Endodermal cell (in vitro differentiated cells): ENCODE measurements around the gene ADGRG6. TPM values are rescaled to one million over a fixed set of nuclear protein-coding genes. Genes with fewer than 3 reads are reported as not detected.

ENCODE experiments used
- DNase-seq: peaks from one replicate; pipeline ENCODE4 v3.0.0-alpha.2; 2017
- H3K27ac ChIP-seq: 2 replicates; pipeline ENCODE4 v1.5.1; 2013; ENCODE audit warnings: mild to moderate bottlenecking, low read depth, low read length, moderate library complexity
- H3K27me3 ChIP-seq: 2 replicates; pipeline ENCODE4 v1.6.1; 2013; ENCODE audit warnings: mild to moderate bottlenecking, low read length, moderate library complexity; ENCODE audit not compliant: insufficient read depth, control insufficient read depth, poor library complexity, severe bottlenecking
- H3K36me3 ChIP-seq: 2 replicates; pipeline ENCODE4 v1.7.0; 2013; ENCODE audit warnings: mild to moderate bottlenecking, low read length, moderate library complexity; ENCODE audit not compliant: control insufficient read depth, insufficient read depth
- H3K4me1 ChIP-seq: one replicate; pipeline ENCODE4 v1.7.0; 2013; ENCODE audit warnings: low read length; ENCODE audit not compliant: control insufficient read depth, insufficient read depth
- H3K4me3 ChIP-seq: 2 replicates; pipeline ENCODE4 v1.5.1; 2013; ENCODE audit warnings: mild to moderate bottlenecking, low read length, moderate library complexity
- H3K9ac ChIP-seq: 2 replicates; pipeline ENCODE4 v1.6.1; 2013; ENCODE audit warnings: mild to moderate bottlenecking, low read length, moderate library complexity; ENCODE audit not compliant: poor library complexity, severe bottlenecking; ENCODE audit errors: extremely low read depth
- H3K9me3 ChIP-seq: 2 replicates; pipeline ENCODE4 v1.6.1; 2013; ENCODE audit warnings: mild to moderate bottlenecking, low read length, moderate library complexity; ENCODE audit not compliant: control insufficient read depth
- H3K27ac Mint-ChIP-seq: 2 replicates; pipeline ENCODE4 v1.8.0; 2020; ENCODE audit warnings: mixed read lengths
- H3K27me3 Mint-ChIP-seq: 2 replicates; pipeline ENCODE4 v1.8.0; 2021; ENCODE audit warnings: mild to moderate bottlenecking, mixed read lengths; ENCODE audit not compliant: insufficient read depth
- H3K36me3 Mint-ChIP-seq: 2 replicates; pipeline ENCODE4 v1.8.0; 2020; ENCODE audit warnings: low read depth, mixed read lengths
- H3K4me1 Mint-ChIP-seq: 2 replicates; pipeline ENCODE4 v1.8.0; 2020; ENCODE audit warnings: mixed read lengths
- H3K4me3 Mint-ChIP-seq: 2 replicates; pipeline ENCODE4 v1.8.0; 2020; ENCODE audit warnings: mild to moderate bottlenecking, moderate library complexity, mixed read lengths
- H3K9me3 Mint-ChIP-seq: 2 replicates; pipeline ENCODE4 v1.8.0; 2020; ENCODE audit warnings: mild to moderate bottlenecking, mixed read lengths
- WGBS, 2 experiments: methylation state at CpG; one replicate each; pipeline versions ENCODE4 v1.1.5 to v1.1.7; 2013; ENCODE audit warnings: missing lambda C conversion rate in 2 of 2, mixed read lengths in 1 of 2; ENCODE audit not compliant: insufficient coverage in 1 of 2, insufficient read length in 1 of 2; 5-methylcytosine and 5-hydroxymethylcytosine counted together
- total RNA-seq, 2 donors: library from RNA; stranded (reverse); fragmentation: NEBNext Ultra II Directional in 1 of 2; extraction: Animal tissue kit (Norgen Biotek cat#: 25700) in 1 of 2; gene quantifications; 2 replicates in 1 of 2; 3 replicates in 1 of 2; pipeline ENCODE4 v1.2.1, GENCODE V29; 2021
- TF ChIP-seq, protein P1 (sequence below): fragments of 200-600 bp; sonication (generic); conservative IDR thresholded peaks from 2 replicates; pipeline ENCODE4 v1.5.0; 2021; ENCODE audit warnings: antibody characterized with exemption, mild to moderate bottlenecking

ADGRG6 gene
- total RNA-seq, 2 donors from 2014 or later = 20.4 to 26.8 TPM

DNA sequence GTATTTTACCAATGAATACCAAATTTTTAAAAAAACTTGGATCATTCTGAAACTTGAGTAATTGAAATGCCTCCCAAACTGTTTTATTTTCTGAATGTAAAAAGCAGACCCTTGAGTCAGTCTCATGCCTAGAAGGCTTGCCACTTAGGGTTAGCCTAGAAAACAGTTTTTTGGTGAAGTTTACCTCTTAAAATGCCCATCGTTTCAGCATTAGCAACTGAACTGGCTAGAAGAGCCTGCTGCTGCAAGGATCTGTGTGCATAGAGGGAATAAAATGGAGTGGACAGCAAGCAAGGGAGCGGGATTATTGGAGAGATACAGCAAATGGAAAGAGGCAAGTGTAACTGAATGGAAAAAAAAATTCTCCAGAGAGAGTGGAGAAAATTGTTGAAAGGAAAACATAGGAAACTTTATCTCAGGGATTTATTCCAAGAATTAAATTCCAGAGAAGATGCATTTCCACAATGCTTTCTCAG lies 40.1 kb downstream of the ADGRG6 start:
- Histone ChIP-seq H3K9ac (no peak overlapping the region), H3K27me3 (no peaks in the 10 kb centered on the region), H3K4me3 (no peak overlapping the region), H3K9me3 (no peaks in the 10 kb centered on the region), H3K36me3 (no peaks in the 10 kb centered on the region), H3K27ac (no peak overlapping the region), H3K4me1 (no peaks in the 10 kb centered on the region)
- Mint-ChIP-seq H3K4me3 (no peak overlapping the region), H3K4me1 (no peaks in the 10 kb centered on the region), H3K9me3 (no peaks in the 10 kb centered on the region), H3K27ac (no peak overlapping the region), H3K27me3 (no peaks in the 10 kb centered on the region), H3K36me3 (no peaks in the 10 kb centered on the region)
- DNase-seq = no peak
- 90 to 92% methylated on average over 2 of the region's 2 CpGs for WGBS, 2 experiments
- TF ChIP-seq, protein P1, sequence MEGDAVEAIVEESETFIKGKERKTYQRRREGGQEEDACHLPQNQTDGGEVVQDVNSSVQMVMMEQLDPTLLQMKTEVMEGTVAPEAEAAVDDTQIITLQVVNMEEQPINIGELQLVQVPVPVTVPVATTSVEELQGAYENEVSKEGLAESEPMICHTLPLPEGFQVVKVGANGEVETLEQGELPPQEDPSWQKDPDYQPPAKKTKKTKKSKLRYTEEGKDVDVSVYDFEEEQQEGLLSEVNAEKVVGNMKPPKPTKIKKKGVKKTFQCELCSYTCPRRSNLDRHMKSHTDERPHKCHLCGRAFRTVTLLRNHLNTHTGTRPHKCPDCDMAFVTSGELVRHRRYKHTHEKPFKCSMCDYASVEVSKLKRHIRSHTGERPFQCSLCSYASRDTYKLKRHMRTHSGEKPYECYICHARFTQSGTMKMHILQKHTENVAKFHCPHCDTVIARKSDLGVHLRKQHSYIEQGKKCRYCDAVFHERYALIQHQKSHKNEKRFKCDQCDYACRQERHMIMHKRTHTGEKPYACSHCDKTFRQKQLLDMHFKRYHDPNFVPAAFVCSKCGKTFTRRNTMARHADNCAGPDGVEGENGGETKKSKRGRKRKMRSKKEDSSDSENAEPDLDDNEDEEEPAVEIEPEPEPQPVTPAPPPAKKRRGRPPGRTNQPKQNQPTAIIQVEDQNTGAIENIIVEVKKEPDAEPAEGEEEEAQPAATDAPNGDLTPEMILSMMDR = no peak

DNA sequence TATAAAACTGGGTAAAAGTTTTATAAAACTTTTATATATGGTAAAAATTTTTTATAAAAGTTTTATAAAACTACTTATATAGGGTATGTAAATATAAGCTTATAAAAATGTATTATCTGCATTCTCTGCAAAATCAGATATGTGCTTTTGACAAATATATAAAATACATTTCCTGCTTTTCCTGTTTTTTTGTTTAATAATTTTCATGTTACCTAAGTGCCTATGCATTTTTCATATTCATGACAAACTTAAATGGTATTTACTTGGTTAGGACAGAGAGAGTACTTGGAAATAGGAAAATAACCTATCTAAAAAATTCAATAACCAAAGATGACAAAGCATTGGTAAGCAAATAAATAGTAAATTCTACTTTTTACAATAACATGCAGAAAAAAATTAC lies 41.2 kb downstream of the ADGRG6 start:
- H3K4me3 ChIP-seq = no peak overlapping the region
- Mint-ChIP-seq H3K4me3 (no peak overlapping the region), H3K36me3 (no peaks in the 10 kb centered on the region), H3K27ac (no peak overlapping the region), H3K9me3 (no peaks in the 10 kb centered on the region), H3K27me3 (no peaks in the 10 kb centered on the region), H3K4me1 (no peaks in the 10 kb centered on the region)
- DNase-seq = no peak
- H3K27me3 ChIP-seq = no peaks in the 10 kb centered on the region
- no peaks in the 10 kb centered on the region for H3K36me3 ChIP-seq
- H3K4me1 ChIP-seq = no peaks in the 10 kb centered on the region
- no peaks in the 10 kb centered on the region for H3K9me3 ChIP-seq
- no peak overlapping the region for H3K9ac ChIP-seq
- H3K27ac ChIP-seq = no peak overlapping the region
- TF ChIP-seq, protein P1 = no peak

DNA sequence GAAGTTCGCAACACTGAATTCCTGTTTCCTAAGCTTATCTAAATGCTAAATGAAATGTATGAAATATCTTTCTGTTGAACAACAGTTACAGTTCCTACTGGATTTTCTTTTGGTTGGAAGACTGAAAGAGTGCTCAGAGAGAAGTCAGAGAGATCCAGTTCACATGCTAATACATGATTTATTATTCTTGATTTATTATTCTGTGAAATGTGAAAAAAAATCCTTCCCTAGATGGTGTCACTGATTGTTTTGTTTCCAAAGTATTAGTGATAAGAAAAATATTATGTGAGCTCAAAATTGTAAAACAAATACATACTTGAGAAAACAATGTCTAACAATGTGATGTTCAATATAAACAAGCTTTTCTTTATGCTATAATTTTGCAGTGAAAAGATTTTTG lies 42.1 kb downstream of the ADGRG6 start:
- Mint-ChIP-seq H3K9me3 (no peaks in the 10 kb centered on the region), H3K4me1 (peaks cover 2% of the 10 kb centered on the region), H3K36me3 (no peaks in the 10 kb centered on the region), H3K27me3 (no peaks in the 10 kb centered on the region), H3K27ac (no peak overlapping the region), H3K4me3 (no peak overlapping the region)
- Histone ChIP-seq H3K27me3 (no peaks in the 10 kb centered on the region), H3K9me3 (no peaks in the 10 kb centered on the region), H3K27ac (no peak overlapping the region), H3K9ac (no peak overlapping the region), H3K4me1 (no peaks in the 10 kb centered on the region), H3K4me3 (no peak overlapping the region), H3K36me3 (no peaks in the 10 kb centered on the region)
- TF ChIP-seq, protein P1 = no peak
- DNase-seq = no peak
- 94% methylated on average over 1 of the region's 1 CpG; no CpG with 5 or more reads in 1 of the 2 experiments for WGBS, 2 experiments
